ENCODE data around the gene SLC39A2.

SLC39A2 gene

GRCh38 chr14:21050597-21050996, 51.5 kb downstream of the SLC39A2 start:
- no peak for DNase-seq
